HG02763 (cell line): ENCODE data around the gene AXIN1.
"Not testable (repeated sequence)": the region's sequence is repeated elsewhere in the genome, so short reads cannot be mapped to it uniquely, and the experiment has no call there.

Experiments used
- ATAC-seq: cut with Tn5 transposase; IDR thresholded peaks from one replicate; pipeline ENCODE4 v1.9.1; 2021; ENCODE audit warnings: mild to moderate bottlenecking, moderate library complexity; ENCODE audit not compliant: unreplicated experiment

Gene AXIN1

GRCh38 chr16:381789-382717, 29.5 kb upstream of the AXIN1 start, which contains the start of gene PGAP6:
Gene PGAP6 (minus strand): TSS chr16:381978. CDS start chr16:381821, 157 bp downstream.
- ATAC-seq, result peak; percentile 59

GRCh38 chr16:381012-381788, 28.7 kb upstream of the AXIN1 start:
- peak; percentile 18 for ATAC-seq

- no peak for ATAC-seq
Observed at GRCh38 chr16:380762-381011, 28.2 kb upstream of the AXIN1 start.

GRCh38 chr16:379961-380761, 27.6 kb upstream of the AXIN1 start:
- no peak for ATAC-seq

GRCh38 chr16:379183-379960, 26.8 kb upstream of the AXIN1 start:
- ATAC-seq, result no peak

GRCh38 chr16:378821-379182, 26.3 kb upstream of the AXIN1 start:
- ATAC-seq, result no peak

- not testable (repeated sequence) for ATAC-seq
Observed at GRCh38 chr16:378113-378820, 25.7 kb upstream of the AXIN1 start.

GRCh38 chr16:377419-377951, 25.0 kb upstream of the AXIN1 start:
- ATAC-seq, result no peak

GRCh38 chr16:376817-377418, 24.4 kb upstream of the AXIN1 start:
- ATAC-seq, result no peak

- ATAC-seq, result no peak
Observed at GRCh38 chr16:375927-376816, 23.6 kb upstream of the AXIN1 start.

- no peak for ATAC-seq
Observed at GRCh38 chr16:375212-375611, 22.7 kb upstream of the AXIN1 start.

GRCh38 chr16:374616-374926, 22.0 kb upstream of the AXIN1 start:
- ATAC-seq, result no peak

- no peak for ATAC-seq
Observed at GRCh38 chr16:373848-374615, 21.5 kb upstream of the AXIN1 start.

- ATAC-seq, result no peak
Observed at GRCh38 chr16:373020-373598, 20.6 kb upstream of the AXIN1 start.

- no peak for ATAC-seq
Observed at GRCh38 chr16:372302-372983, 19.9 kb upstream of the AXIN1 start.

GRCh38 chr16:371515-372301, 19.2 kb upstream of the AXIN1 start:
- ATAC-seq, result no peak
